Brain microvascular endothelial cell (primary cell): ENCODE data around the gene FBXO42.

Experiments
- DNase-seq: peaks from one replicate; pipeline ENCODE4 v3.0.0-alpha.2; 2020
- H3K27ac ChIP-seq: fragments of 250-450 bp; sonication (Bioruptor Pico); 2 replicates; pipeline ENCODE4 v1.5.1; 2020; ENCODE audit warnings: mild to moderate bottlenecking, moderate library complexity
- H3K27me3 ChIP-seq: fragments of 250-450 bp; sonication (Bioruptor Pico); replicated peaks from 2 replicates; pipeline ENCODE4 v1.5.1; 2020; ENCODE audit warnings: mild to moderate bottlenecking
- H3K36me3 ChIP-seq: fragments of 250-450 bp; sonication (Bioruptor Pico); replicated peaks from 2 replicates; pipeline ENCODE4 v1.5.1; 2020; ENCODE audit warnings: mild to moderate bottlenecking
- H3K4me3 ChIP-seq: 2 replicates; pipeline ENCODE4 v1.5.1; 2011; ENCODE audit warnings: low read depth, mild to moderate bottlenecking, control low read depth, low read length, moderate library complexity
- CTCF ChIP-seq: IDR thresholded peaks from 2 replicates; pipeline ENCODE4 v1.5.1; 2011; ENCODE audit warnings: low read depth, mild to moderate bottlenecking, moderate library complexity, low read length, control low read depth, inconsistent platforms; ENCODE audit errors: missing control alignments
- in situ Hi-C: cut with HindIII; loops from 2 replicates; pipeline ENCODE4 v1.10.0; 2017; ENCODE audit warnings: low sequenced_read_pairs, low pct_ligation_motif_present

FBXO42 gene

DNA sequence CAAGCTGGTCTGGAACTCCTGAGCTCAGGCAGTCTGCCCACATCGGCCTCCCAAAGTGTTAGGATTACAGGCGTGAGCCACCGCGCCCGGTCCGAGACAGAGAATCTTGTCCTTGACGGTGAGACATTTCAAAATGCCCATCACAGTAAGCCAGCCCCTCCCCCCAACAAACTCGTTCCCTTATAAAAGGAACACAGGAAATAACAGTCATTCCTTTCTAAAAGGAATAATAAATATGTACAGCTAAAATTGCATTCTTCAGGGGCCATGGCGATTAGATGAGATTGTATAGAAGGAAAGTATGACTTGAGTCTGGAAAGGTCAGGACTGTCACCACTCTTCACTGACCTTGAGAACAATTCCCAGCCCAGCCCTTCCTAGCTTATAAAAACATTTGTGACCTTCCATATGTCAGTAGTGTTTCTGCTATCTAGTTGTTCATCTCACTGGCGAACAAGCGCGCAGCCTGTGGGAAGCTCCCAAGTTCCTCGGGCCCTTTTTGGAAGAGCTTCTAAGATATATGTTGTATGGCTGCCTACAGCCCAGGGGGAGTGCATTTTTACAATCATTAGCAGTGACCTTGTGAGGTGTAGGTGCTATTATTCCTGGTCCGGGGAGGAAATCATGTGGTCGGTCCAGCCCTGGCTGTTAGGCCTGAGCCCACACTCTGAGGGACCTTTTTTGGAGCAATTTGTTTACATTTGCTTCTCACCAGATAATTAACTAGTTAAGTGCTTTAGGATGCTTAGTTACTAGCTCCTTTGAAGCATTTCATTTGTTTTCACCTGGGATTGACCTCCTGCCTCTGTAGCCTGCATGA, 23.5 kb upstream of the FBXO42 start:
- H3K36me3 ChIP-seq = no peaks in the 10 kb centered on the region
- H3K4me3 ChIP-seq = no peak overlapping the region
- no peak for TF ChIP-seq CTCF
- no peaks in the 10 kb centered on the region for H3K27me3 ChIP-seq
- DNase-seq = peak; percentile 78
- H3K27ac ChIP-seq = peak overlapping the region; percentile 84
- in situ Hi-C loops = no loop called here

DNA sequence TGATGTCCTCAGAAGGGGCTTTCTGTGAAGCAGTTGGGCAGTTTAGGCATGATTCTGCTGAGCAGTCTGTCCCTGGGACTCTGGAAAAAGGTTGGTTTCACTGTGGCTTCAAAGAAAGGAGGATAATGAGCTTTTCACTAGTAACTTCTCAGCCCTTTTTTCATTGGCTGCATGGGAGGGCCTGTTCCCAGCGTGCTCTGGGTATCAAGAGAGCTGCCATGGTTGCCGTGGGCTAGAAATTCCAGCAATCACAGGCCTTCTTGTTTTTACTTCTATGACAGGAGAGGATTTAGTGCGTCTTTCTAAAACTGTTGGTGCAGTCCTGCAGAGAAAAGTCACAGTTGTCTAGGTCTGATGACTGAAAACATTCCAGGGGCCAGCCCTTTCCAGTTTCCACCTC, 22.0 kb upstream of the FBXO42 start:
- Histone ChIP-seq H3K36me3 (no peaks in the 10 kb centered on the region), H3K4me3 (no peak overlapping the region), H3K27ac (peak overlapping the region; percentile 84), H3K27me3 (no peaks in the 10 kb centered on the region)
- in situ Hi-C loops = no loop called here
- DNase-seq = no peak
- no peak for TF ChIP-seq CTCF

- DNase-seq = no peak
- no peaks in the 10 kb centered on the region for H3K36me3 ChIP-seq
- in situ Hi-C loops = no loop called here
- no peak for TF ChIP-seq CTCF
- H3K27ac ChIP-seq = peak overlapping the region; percentile 72
- no peak overlapping the region for H3K4me3 ChIP-seq
- H3K27me3 ChIP-seq = no peaks in the 10 kb centered on the region
Observed at GRCh38 chr1:16372535-16373285, 20.4 kb upstream of the FBXO42 start.

- Histone ChIP-seq H3K27me3 (no peaks in the 10 kb centered on the region), H3K27ac (peak overlapping the region; percentile 72), H3K4me3 (no peak overlapping the region), H3K36me3 (no peaks in the 10 kb centered on the region)
- in situ Hi-C loops = no loop called here
- no peak for TF ChIP-seq CTCF
- peak; percentile 60 for DNase-seq
Observed at GRCh38 chr1:16371725-16372124, 19.4 kb upstream of the FBXO42 start.

DNA sequence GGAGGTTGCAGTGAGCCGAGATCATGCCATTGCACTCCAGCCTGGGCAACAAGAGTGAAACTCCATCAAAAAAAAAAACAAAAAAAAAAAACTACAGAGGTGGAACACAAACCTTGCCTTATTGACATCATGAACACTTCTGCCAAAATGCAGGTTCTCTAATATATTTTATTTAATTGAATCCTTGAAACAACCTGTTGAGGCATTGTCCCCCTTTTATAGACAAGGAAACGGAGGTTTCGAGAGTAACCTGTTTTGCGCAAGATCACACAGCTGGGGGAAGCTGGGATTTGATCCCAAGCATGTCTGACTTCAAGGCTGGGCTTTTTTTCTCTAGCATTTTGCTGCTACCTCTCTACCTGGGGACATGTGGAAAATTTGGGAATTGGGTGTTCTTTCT, 17.5 kb upstream of the FBXO42 start:
- in situ Hi-C loops = no loop called here
- no peak overlapping the region for H3K27ac ChIP-seq
- H3K36me3 ChIP-seq = no peaks in the 10 kb centered on the region
- H3K4me3 ChIP-seq = no peak overlapping the region
- no peak for DNase-seq
- H3K27me3 ChIP-seq = no peaks in the 10 kb centered on the region
- TF ChIP-seq CTCF = no peak
